Neural cell (in vitro differentiated cells): ENCODE data around the gene PRKG1. TPM values are rescaled to one million over a fixed set of nuclear protein-coding genes. Genes with fewer than 3 reads are reported as not detected.

Experiments
- H2AFZ ChIP-seq: fragments of 200-600, 300-800 bp; sonication (generic), shearing (Covaris generic); 2 replicates; pipeline ENCODE4 v1.6.0; 2014; ENCODE audit warnings: low read depth, mild to moderate bottlenecking, antibody characterized with exemption, low read length, moderate library complexity
- H3F3A ChIP-seq: fragments of 200-600 bp; shearing (Covaris generic); 2 replicates; pipeline ENCODE4 v1.6.1; 2016; ENCODE audit warnings: mild to moderate bottlenecking, moderate library complexity, mixed read lengths, antibody characterized with exemption, low read length; ENCODE audit not compliant: insufficient read depth, poor library complexity, severe bottlenecking
- H3K27ac ChIP-seq: fragments of 200-600, 300-800 bp; sonication (generic), shearing (Covaris generic); 2 replicates; pipeline ENCODE4 v1.5.1; 2014; ENCODE audit warnings: mild to moderate bottlenecking, low read length, moderate library complexity
- H3K27me3 ChIP-seq: fragments of 300-800, 200-600 bp; sonication (generic), shearing (Covaris generic); 2 replicates; pipeline ENCODE4 v1.6.0; 2014; ENCODE audit warnings: mild to moderate bottlenecking, low read depth, low read length, moderate library complexity; ENCODE audit not compliant: insufficient read depth
- H3K36me3 ChIP-seq: fragments of 300-800, 200-600 bp; sonication (generic), shearing (Covaris generic); 2 replicates; pipeline ENCODE4 v1.5.1; 2014; ENCODE audit warnings: mild to moderate bottlenecking, antibody characterized with exemption, low read length, moderate library complexity; ENCODE audit not compliant: insufficient read depth
- H3K4me2 ChIP-seq: fragments of 300-800, 200-600 bp; sonication (generic), shearing (Covaris generic); 2 replicates; pipeline ENCODE4 v1.6.0; 2014; ENCODE audit warnings: mild to moderate bottlenecking, low read length
- H3K4me3 ChIP-seq: fragments of 300-800, 200-600 bp; sonication (generic), shearing (Covaris generic); 2 replicates; pipeline ENCODE4 v1.5.1; 2014; ENCODE audit warnings: mild to moderate bottlenecking, low read length, moderate library complexity
- H3K79me2 ChIP-seq: fragments of 200-600 bp; shearing (Covaris generic); replicated peaks from 2 replicates; pipeline ENCODE4 v1.6.0; 2014; ENCODE audit warnings: mild to moderate bottlenecking, low read length, moderate library complexity; ENCODE audit not compliant: insufficient read depth
- H3K9ac ChIP-seq: fragments of 300-800, 200-600 bp; sonication (generic), shearing (Covaris generic); 2 replicates; pipeline ENCODE4 v1.6.1; 2016; ENCODE audit warnings: mild to moderate bottlenecking, low read length, mixed read lengths
- H3K9me2 ChIP-seq: fragments of 200-600 bp; shearing (Covaris generic); 2 replicates; pipeline ENCODE4 v1.6.1; 2016; ENCODE audit warnings: mild to moderate bottlenecking, low read length, mixed read lengths; ENCODE audit not compliant: insufficient read depth
- H3K9me3 ChIP-seq: fragments of 200-600, 300-800 bp; sonication (generic), shearing (Covaris generic); 2 replicates; pipeline ENCODE4 v1.6.1; 2016; ENCODE audit warnings: mild to moderate bottlenecking, mixed run types, low read length, moderate library complexity, mixed read lengths
- H4K20me1 ChIP-seq: fragments of 200-600 bp; shearing (Covaris generic); 2 replicates; pipeline ENCODE4 v1.6.1; 2016; ENCODE audit warnings: mild to moderate bottlenecking, mixed run types; ENCODE audit not compliant: insufficient read depth
- CTCF ChIP-seq: fragments of 450-650 bp; IDR thresholded peaks from 2 replicates; pipeline ENCODE4 v1.5.1; 2014; ENCODE audit warnings: antibody characterized with exemption, mild to moderate bottlenecking, moderate library complexity; ENCODE audit not compliant: poor library complexity, severe bottlenecking
- EP300 ChIP-seq: fragments of 450-650 bp; conservative IDR thresholded peaks from 2 replicates; pipeline ENCODE4 v1.6.1; 2014; ENCODE audit warnings: antibody characterized with exemption, mild to moderate bottlenecking, moderate library complexity; ENCODE audit not compliant: poor library complexity, severe bottlenecking
- EZH2 ChIP-seq: fragments of 200-600, 300-800 bp; shearing (Covaris generic), sonication (generic); IDR thresholded peaks from 2 replicates; pipeline ENCODE4 v1.6.1; 2014; ENCODE audit warnings: antibody characterized with exemption, low read length, borderline replicate concordance, mild to moderate bottlenecking; ENCODE audit not compliant: insufficient read depth, poor library complexity, severe bottlenecking
- MXI1 ChIP-seq: fragments of 450-650 bp; conservative IDR thresholded peaks from 2 replicates; pipeline ENCODE4 v1.6.1; 2014; ENCODE audit warnings: antibody characterized with exemption, mild to moderate bottlenecking; ENCODE audit not compliant: poor library complexity, severe bottlenecking
- POLR2AphosphoS5 ChIP-seq: IDR thresholded peaks from 2 replicates; pipeline ENCODE4 v1.6.1; 2012
- RAD21 ChIP-seq: fragments of 450-650 bp; conservative IDR thresholded peaks from 2 replicates; pipeline ENCODE4 v1.6.1; 2014; ENCODE audit warnings: antibody characterized with exemption, mild to moderate bottlenecking, moderate library complexity
- REST ChIP-seq: IDR thresholded peaks from 2 replicates; pipeline ENCODE4 v1.6.1; 2012; ENCODE audit warnings: borderline replicate concordance
- SMC3 ChIP-seq: fragments of 450-650 bp; conservative IDR thresholded peaks from 2 replicates; pipeline ENCODE4 v1.6.1; 2014; ENCODE audit warnings: antibody characterized with exemption, mild to moderate bottlenecking, moderate library complexity; ENCODE audit not compliant: poor library complexity
- TAF1 ChIP-seq: IDR thresholded peaks from 2 replicates; pipeline ENCODE4 v1.6.1; 2012; ENCODE audit warnings: low read depth
- polyA plus RNA-seq: library from polyadenylated mRNA; depleted of rRNA; stranded (reverse); fragments of >200 nt; gene quantifications from 2 replicates; pipeline ENCODE4 v1.2.3, GENCODE V29; 2014

The PRKG1 gene
- polyA plus RNA-seq, 1 donor from 2014 or later, result 2.2 TPM

- no peak overlapping the region for H3K4me3 ChIP-seq
- H4K20me1 ChIP-seq, result no peaks in the 10 kb centered on the region
- no peaks in the 10 kb centered on the region for H3K79me2 ChIP-seq
- H3F3A ChIP-seq, result no peaks in the 10 kb centered on the region
- no peaks in the 10 kb centered on the region for H3K36me3 ChIP-seq
- no peak for TF ChIP-seq EP300
- no peak for TF ChIP-seq POLR2AphosphoS5
- TF ChIP-seq EZH2, result no peak
- TF ChIP-seq TAF1, result no peak
- no peak for TF ChIP-seq CTCF
- TF ChIP-seq RAD21, result no peak
- no peak for TF ChIP-seq SMC3
- TF ChIP-seq MXI1, result no peak
- no peak for TF ChIP-seq REST
- H3K27me3 ChIP-seq, result no peaks in the 10 kb centered on the region
- no peak overlapping the region for H3K4me2 ChIP-seq
- no peak overlapping the region for H3K27ac ChIP-seq
- H3K9me2 ChIP-seq, result no peaks in the 10 kb centered on the region
- no peak overlapping the region for H2AFZ ChIP-seq
- no peaks in the 10 kb centered on the region for H3K9me3 ChIP-seq
- H3K9ac ChIP-seq, result no peak overlapping the region
Observed at GRCh38 chr10:51708609-51709008, 634.3 kb downstream of the PRKG1 start.

GRCh38 chr10:51709324-51709972 is 635.2 kb downstream of the PRKG1 start:
- Histone ChIP-seq H3K4me2 (no peak overlapping the region), H3K9me3 (no peaks in the 10 kb centered on the region), H3K27me3 (no peaks in the 10 kb centered on the region), H3K9me2 (no peaks in the 10 kb centered on the region), H3K4me3 (no peak overlapping the region), H2AFZ (no peak overlapping the region), H3K9ac (no peak overlapping the region), H4K20me1 (no peaks in the 10 kb centered on the region), H3K27ac (no peak overlapping the region), H3K79me2 (no peaks in the 10 kb centered on the region), H3K36me3 (no peaks in the 10 kb centered on the region), H3F3A (no peaks in the 10 kb centered on the region)
- TF ChIP-seq EZH2 (no peak), REST (no peak), EP300 (no peak), POLR2AphosphoS5 (no peak), TAF1 (no peak), CTCF (no peak), SMC3 (no peak), MXI1 (no peak), RAD21 (no peak)
